Measurements from ENCODE around the gene ITPR3.

Gene ITPR3

DNA sequence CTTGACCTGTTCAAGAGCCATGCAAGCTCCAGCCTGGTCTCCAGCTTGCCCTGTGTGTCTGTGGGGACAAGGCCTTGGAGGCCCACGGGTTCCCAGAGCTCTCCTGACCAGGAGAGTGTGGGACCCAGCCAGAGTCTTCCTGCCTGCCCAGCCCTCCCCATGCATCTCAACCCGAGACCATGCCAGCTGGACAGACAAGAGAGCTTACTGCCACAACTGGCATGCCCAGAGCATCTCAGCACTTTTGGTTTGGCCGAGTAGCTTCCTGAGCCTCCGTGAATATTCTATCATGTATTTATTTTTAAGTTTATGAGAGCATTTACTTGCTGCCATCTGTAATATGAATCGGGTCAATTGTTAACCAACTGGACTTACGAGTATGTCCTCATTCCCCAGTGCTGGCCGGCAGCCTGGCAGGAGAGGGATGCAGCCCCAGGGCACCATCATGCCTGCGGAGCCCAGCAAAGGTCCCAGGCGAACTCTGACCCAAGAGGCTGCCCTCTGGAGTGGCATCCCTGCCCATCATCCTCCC is 110.7 kb downstream of the ITPR3 start:
- TF ChIP-seq CTCF (conservative IDR thresholded peaks at IDR 0.05; ENCODE audit: low read depth, low read length): no peak
- H3K4me3 ChIP-seq (ENCODE audit: low read length): no peak overlapping the region
- DNase-seq (ENCODE audit: low read depth): no peak

GRCh38 chr6:33732385-33732784 is 111.3 kb downstream of the ITPR3 start:
- no peak overlapping the region for H3K4me3 ChIP-seq (ENCODE audit: low read length)
- DNase-seq (ENCODE audit: low read depth): no peak
- TF ChIP-seq CTCF (conservative IDR thresholded peaks at IDR 0.05; ENCODE audit: low read depth, low read length): no peak

DNA sequence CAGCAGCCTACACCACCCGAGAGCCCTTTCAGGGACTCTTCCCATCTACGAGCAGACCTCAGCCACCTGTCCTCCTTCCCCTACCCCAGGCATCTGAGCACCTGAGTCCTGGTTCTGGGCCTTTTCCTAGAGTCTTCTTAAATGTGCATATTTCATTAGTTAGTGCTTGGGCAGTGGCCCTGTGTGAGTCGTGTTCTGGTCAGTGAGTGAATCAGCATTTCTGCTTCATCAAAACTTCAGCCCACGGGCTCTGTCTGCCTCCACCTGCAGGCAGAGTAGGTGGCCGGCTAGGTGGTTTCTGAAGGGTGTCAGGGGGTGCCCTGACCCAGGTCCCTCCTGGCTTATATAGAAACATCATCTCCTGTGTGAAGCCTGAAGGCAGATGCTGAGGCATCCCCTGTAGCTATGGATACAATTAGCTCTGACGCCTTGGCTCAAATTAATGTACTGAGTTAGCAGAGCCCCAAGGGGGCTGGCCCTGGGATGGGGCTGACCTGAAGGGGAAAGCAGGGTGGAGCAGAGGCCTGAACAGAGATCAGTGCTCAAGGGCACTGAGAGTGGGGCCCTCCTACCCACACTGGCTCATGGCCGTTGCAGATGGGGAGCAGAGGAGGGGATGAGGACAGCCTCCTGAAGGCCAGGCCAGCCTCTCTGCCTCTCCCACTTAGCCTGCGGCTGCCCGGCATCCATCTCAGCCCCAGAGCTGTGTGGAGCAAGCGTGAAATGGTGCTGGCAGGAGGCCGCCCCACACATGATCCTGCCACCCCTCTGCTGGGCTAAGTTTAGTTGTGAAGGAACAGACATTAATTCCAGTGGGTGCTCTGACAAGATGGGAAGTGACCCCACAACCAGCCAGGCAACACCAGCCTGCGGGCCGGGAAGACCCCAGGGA is 111.9 kb downstream of the ITPR3 start:
- DNase-seq (ENCODE audit: low read depth): no peak
- no peak overlapping the region for H3K4me3 ChIP-seq (ENCODE audit: low read length)
- TF ChIP-seq CTCF (conservative IDR thresholded peaks at IDR 0.05; ENCODE audit: low read depth, low read length): no peak

DNA sequence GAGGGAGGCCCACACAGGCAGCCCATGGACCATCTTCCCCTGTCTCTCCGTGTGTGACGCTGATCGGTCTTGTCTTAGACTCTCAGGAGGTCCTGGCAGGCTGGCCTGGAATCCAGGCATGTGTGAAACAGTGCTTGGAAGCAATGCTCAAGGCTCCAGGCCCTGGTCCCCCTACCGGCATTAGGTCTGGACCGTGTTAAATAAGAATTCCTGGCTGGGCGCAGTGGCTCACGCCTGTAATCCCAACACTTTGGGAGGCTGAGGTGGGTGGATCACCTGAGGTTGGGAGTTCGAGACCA is 112.5 kb downstream of the ITPR3 start:
- no peak for TF ChIP-seq CTCF (conservative IDR thresholded peaks at IDR 0.05; ENCODE audit: low read depth, low read length)
- DNase-seq (ENCODE audit: low read depth): no peak
- no peak overlapping the region for H3K4me3 ChIP-seq (ENCODE audit: low read length)

DNA sequence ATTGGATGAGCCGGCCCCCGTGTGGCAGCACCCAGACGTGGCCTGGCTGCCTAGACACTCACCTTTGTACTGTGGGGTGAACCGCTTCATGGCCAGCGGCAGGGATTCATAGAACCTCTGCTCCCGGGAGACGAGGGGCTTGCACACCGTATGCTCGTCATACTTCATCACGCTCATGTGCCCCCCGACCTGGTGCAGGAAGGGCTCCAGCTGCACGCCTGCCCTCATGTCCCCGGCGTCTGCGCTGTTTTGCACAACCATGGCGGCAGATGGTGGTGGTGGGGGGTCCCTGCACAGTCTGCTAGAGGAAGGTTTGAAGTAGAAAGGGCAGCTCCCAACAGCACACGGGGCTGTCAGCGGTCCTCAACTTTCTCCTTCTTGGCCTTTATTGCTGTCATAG is 114.1 kb downstream of the ITPR3 start:
- H3K4me3 ChIP-seq (ENCODE audit: low read length): no peak overlapping the region
- TF ChIP-seq CTCF (conservative IDR thresholded peaks at IDR 0.05; ENCODE audit: low read depth, low read length): no peak
- DNase-seq (ENCODE audit: low read depth): no peak

- no peak for DNase-seq (ENCODE audit: low read depth)
- no peak for TF ChIP-seq CTCF (conservative IDR thresholded peaks at IDR 0.05; ENCODE audit: low read depth, low read length)
- no peak overlapping the region for H3K4me3 ChIP-seq (ENCODE audit: low read length)
Observed at GRCh38 chr6:33737267-33738026, 116.3 kb downstream of the ITPR3 start.
